NCI-H187 treated with DMSO at 0.1 percent for 48 hours (cell line): Measurements from ENCODE around the gene PRRC2B.
"Not testable (repeated sequence)": the region's sequence is repeated elsewhere in the genome, so short reads cannot be mapped to it uniquely, and the experiment has no call there.

Experiments
- DNase-seq: peaks from one replicate; lab custom pipeline; 2025; lab: John Stamatoyannopoulos, UW

The PRRC2B gene

GRCh38 chr9:131545003-131545785 is 151.3 kb downstream of the PRRC2B start, which contains the start of gene PRRT1B:
PRRT1B (plus strand) TSS chr9:131545523; CDS start chr9:131545616, 93 bp downstream.
- DNase-seq: no peak

DNA sequence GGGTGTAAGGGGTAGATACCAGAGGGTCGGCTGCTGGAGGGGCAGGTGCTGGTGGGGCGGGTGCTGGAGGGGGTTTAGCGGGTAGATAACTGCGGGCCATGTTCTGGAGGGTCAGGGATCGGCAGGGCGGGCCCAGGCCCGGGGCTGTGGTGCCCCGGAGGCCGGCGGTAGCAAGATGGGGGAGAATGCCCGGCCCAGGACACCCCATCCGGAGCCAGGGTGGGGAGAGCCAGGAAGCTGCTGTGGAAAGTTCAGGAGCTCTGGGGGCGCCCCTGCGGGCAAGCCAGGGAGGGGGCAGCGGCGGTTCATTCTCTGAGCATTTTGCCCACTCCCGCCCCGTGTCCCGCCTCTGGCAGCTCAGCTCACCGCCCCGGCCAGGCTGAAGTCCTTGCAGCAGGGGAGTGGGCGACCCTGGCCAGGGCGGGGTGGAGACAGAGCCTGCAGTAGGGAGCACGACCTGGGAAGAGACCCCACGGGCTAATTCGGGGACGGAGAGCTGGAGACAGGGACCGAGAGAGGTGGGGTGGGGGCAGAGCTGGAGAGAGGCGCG is 152.0 kb downstream of the PRRC2B start:
- DNase-seq: no peak

DNA sequence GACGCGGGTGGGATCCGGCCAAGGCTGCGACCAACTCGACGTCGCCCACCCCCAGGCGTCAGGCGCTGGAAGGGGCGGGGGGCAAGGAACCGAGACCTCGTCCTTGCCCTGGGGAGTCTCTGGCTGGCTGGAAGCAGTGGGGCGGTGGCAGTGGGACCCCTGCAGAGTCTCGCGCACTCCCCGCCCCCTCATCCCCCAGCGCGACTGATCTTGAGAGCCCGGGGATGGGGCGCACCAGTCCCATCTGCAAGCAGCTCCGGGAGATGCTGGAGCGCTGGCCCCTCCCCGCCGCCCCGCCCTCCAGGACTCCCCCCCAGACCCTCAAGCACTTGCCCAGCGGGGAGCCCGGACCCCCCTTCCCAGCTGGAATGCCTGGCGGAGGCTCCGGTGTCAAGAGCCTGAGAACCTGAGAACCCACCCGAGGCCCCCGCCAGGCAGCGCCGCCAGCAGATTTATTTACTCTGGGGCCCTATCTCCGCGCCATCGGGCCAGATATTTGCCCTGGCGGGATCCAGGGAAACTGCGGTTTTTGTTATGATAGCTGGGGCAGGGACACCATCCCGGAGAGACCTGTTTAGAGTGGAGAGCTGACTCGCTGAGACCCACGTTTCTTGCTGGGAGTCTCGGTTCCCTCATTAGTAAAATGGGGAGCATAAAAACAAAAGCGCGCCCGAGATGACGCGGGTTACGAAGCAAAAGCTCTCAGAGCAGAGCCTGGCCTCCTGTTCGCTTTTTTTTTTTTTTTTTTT is 152.6 kb downstream of the PRRC2B start:
- DNase-seq: no peak

GRCh38 chr9:131549186-131549585 is 155.3 kb downstream of the PRRC2B start:
- DNase-seq: not testable (repeated sequence)
